WTC11 (cell line): Measurements from ENCODE around the gene C11orf97.

Source experiments
- NR1H2 ChIP-seq: sonication (generic); formaldehyde crosslinking; IDR thresholded peaks from 2 replicates; pipeline ENCODE4 v1.9.0; 2021; ENCODE audit warnings: mild to moderate bottlenecking, moderate library complexity, missing genetic modification reagents
- SP1 ChIP-seq: sonication (generic); formaldehyde crosslinking; conservative IDR thresholded peaks from 2 replicates; pipeline ENCODE4 v1.8.1; 2022; ENCODE audit warnings: missing genetic modification reagents
- ZNF121 ChIP-seq: sonication (generic); formaldehyde crosslinking; IDR thresholded peaks from 2 replicates; pipeline ENCODE4 v1.8.0; 2023; ENCODE audit warnings: missing genetic modification reagents
- TF ChIP-seq, protein P1 (sequence below): fragments of 200-600 bp; IDR thresholded peaks from 2 replicates; pipeline ENCODE4 v1.8.0; 2022; ENCODE audit warnings: antibody characterized with exemption

DNA sequence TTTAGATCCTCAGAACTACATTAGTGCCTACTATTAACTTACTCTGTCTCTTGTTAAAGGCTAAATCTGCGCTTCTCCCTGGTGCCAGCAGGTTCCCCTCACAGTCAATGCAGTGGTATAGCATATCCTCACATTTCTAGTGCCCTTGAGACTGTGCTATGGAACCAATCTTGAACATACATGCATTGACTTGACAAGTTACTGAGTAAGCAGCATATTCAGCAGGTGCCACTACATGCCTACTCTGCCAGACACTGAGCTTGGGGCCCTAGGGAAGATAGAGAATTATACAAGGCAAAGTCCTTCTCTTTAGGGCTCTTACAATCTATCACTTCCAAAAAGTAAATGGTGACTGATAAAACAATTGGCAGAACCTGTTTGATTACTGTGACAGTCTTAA, 34.6 kb downstream of the C11orf97 start:
- TF ChIP-seq, protein P1, sequence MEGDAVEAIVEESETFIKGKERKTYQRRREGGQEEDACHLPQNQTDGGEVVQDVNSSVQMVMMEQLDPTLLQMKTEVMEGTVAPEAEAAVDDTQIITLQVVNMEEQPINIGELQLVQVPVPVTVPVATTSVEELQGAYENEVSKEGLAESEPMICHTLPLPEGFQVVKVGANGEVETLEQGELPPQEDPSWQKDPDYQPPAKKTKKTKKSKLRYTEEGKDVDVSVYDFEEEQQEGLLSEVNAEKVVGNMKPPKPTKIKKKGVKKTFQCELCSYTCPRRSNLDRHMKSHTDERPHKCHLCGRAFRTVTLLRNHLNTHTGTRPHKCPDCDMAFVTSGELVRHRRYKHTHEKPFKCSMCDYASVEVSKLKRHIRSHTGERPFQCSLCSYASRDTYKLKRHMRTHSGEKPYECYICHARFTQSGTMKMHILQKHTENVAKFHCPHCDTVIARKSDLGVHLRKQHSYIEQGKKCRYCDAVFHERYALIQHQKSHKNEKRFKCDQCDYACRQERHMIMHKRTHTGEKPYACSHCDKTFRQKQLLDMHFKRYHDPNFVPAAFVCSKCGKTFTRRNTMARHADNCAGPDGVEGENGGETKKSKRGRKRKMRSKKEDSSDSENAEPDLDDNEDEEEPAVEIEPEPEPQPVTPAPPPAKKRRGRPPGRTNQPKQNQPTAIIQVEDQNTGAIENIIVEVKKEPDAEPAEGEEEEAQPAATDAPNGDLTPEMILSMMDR, result no peak
- TF ChIP-seq SP1 (CRISPR knock-in tag), result no peak
- TF ChIP-seq NR1H2 (CRISPR knock-in tag), result no peak
- TF ChIP-seq ZNF121 (CRISPR knock-in tag), result no peak
